HepG2 (cell line): ENCODE data around the gene C20orf204. TPM values are rescaled to one million over a fixed set of nuclear protein-coding genes. Genes with fewer than 3 reads are reported as not detected.

Experiments
- HOXA3 ChIP-seq: sonication (generic); formaldehyde crosslinking; IDR thresholded peaks from 2 replicates; pipeline ENCODE4 v1.5.0; 2020; ENCODE audit warnings: missing genetic modification reagents
- KDM2A ChIP-seq: sonication (generic); formaldehyde crosslinking; IDR thresholded peaks from 2 replicates; pipeline ENCODE4 v1.4.0; 2020; ENCODE audit warnings: low read depth, missing genetic modification reagents, borderline replicate concordance
- KDM3A ChIP-seq: IDR thresholded peaks from 2 replicates; pipeline ENCODE4 v1.6.1; 2018; ENCODE audit warnings: low read depth, missing compliant biosample characterization
- NFIB ChIP-seq: sonication (generic); formaldehyde crosslinking; IDR thresholded peaks from 2 replicates; pipeline ENCODE4 v1.9.0; 2021; ENCODE audit warnings: missing genetic modification reagents, mild to moderate bottlenecking, borderline replicate concordance
- NFYB ChIP-seq: sonication (generic); formaldehyde crosslinking; IDR thresholded peaks from 2 replicates; pipeline ENCODE4 v1.4.0; 2020; ENCODE audit warnings: missing genetic modification reagents
- RFXAP ChIP-seq: sonication (generic); formaldehyde crosslinking; IDR thresholded peaks from 2 replicates; pipeline ENCODE4 v1.4.0; 2020; ENCODE audit warnings: missing genetic modification reagents, borderline replicate concordance
- SAP130 ChIP-seq: IDR thresholded peaks from 2 replicates; pipeline ENCODE4 v1.6.1; 2016; ENCODE audit warnings: low read depth
- SIN3B ChIP-seq: fragments of 150-350 bp; IDR thresholded peaks from 2 replicates; pipeline ENCODE4 v1.6.1; 2014; ENCODE audit warnings: low read length
- SP4 ChIP-seq: sonication (generic); formaldehyde crosslinking; IDR thresholded peaks from 2 replicates; pipeline ENCODE4 v1.8.1; 2023; ENCODE audit warnings: mild to moderate bottlenecking, missing genetic modification reagents
- SRSF9 ChIP-seq: fragments of 200-400 bp; formaldehyde crosslinking; IDR thresholded peaks from 2 replicates; pipeline ENCODE4 v1.6.1; 2018; ENCODE audit warnings: borderline replicate concordance, mild to moderate bottlenecking, low read depth, low read length; ENCODE audit not compliant: insufficient read depth, poor library complexity, severe bottlenecking
- ZFP1 ChIP-seq: IDR thresholded peaks from 2 replicates; pipeline ENCODE4 v1.6.1; 2016
- ZNF329 ChIP-seq: sonication (generic); formaldehyde crosslinking; IDR thresholded peaks from 2 replicates; pipeline ENCODE4 v1.9.0; 2021; ENCODE audit warnings: low read depth, mild to moderate bottlenecking, missing genetic modification reagents
- ZNF383 ChIP-seq: sonication (generic); formaldehyde crosslinking; IDR thresholded peaks from 2 replicates; pipeline ENCODE4 v1.4.0; 2020; ENCODE audit warnings: missing genetic modification reagents, mild to moderate bottlenecking, borderline replicate concordance
- ZNF496 ChIP-seq: sonication (generic); formaldehyde crosslinking; IDR thresholded peaks from 2 replicates; pipeline ENCODE4 v1.8.1; 2023; ENCODE audit warnings: mild to moderate bottlenecking, moderate library complexity, missing genetic modification reagents; ENCODE audit not compliant: insufficient replicate concordance
- ZNF616 ChIP-seq: sonication (generic); formaldehyde crosslinking; IDR thresholded peaks from 2 replicates; pipeline ENCODE4 v1.5.0; 2020; ENCODE audit warnings: low read depth, mild to moderate bottlenecking, missing genetic modification reagents
- polyA plus RNA-seq, 8 experiments: library from polyadenylated mRNA; depleted of rRNA in 3 of 8; stranded (reverse) in 7 of 8; unstranded in 1 of 8; fragments of >200 nt; fragmentation: Illumina TruSeq in 4 of 8; extraction: Trizol in 4 of 8; gene quantifications; 2 replicates each; pipeline versions ENCODE4 v1.2.1 to v1.2.3, GENCODE V29; 2011 to 2016; ENCODE audit warnings: low read depth in 4 of 8, missing spikeins in 1 of 8, mixed read lengths in 1 of 8; ENCODE audit not compliant: insufficient read depth in 1 of 8
- total RNA-seq, 5 experiments: library from RNA; depleted of rRNA; stranded (reverse); fragments of >200 nt; fragmentation: Illumina TruSeq; extraction: Trizol; gene quantifications; 2 replicates each; pipeline ENCODE4 v1.2.3, GENCODE V29; 2016; ENCODE audit warnings: low read depth in 1 of 5
- TF ChIP-seq, protein P1 (sequence below): sonication (generic); formaldehyde crosslinking; IDR thresholded peaks from 2 replicates; pipeline ENCODE4 v1.8.0; 2022; ENCODE audit warnings: mild to moderate bottlenecking, missing genetic modification reagents, moderate library complexity
- TF ChIP-seq, protein P2 (sequence below): sonication (generic); formaldehyde crosslinking; IDR thresholded peaks from 2 replicates; pipeline ENCODE4 v1.4.0; 2020; ENCODE audit warnings: low read depth, missing genetic modification reagents
- TF ChIP-seq, protein P3 (sequence below): sonication (generic); formaldehyde crosslinking; IDR thresholded peaks from 2 replicates; pipeline ENCODE4 v1.5.0; 2020; ENCODE audit warnings: missing genetic modification reagents, mild to moderate bottlenecking, borderline replicate concordance
- TF ChIP-seq, protein P4 (sequence below): sonication (generic); formaldehyde crosslinking; IDR thresholded peaks from 2 replicates; pipeline ENCODE4 v1.4.0; 2020; ENCODE audit warnings: missing genetic modification reagents
- TF ChIP-seq, protein P5 (sequence below): sonication (generic); formaldehyde crosslinking; conservative IDR thresholded peaks from 2 replicates; pipeline ENCODE4 v1.4.0; 2020; ENCODE audit warnings: missing genetic modification reagents

The C20orf204 gene
- total and polyA plus RNA-seq, 2 of the 13 experiments (the other 11 are each of a cell fraction or from before 2014, with no cell fraction given), result 22.1 to 80.0 TPM

DNA sequence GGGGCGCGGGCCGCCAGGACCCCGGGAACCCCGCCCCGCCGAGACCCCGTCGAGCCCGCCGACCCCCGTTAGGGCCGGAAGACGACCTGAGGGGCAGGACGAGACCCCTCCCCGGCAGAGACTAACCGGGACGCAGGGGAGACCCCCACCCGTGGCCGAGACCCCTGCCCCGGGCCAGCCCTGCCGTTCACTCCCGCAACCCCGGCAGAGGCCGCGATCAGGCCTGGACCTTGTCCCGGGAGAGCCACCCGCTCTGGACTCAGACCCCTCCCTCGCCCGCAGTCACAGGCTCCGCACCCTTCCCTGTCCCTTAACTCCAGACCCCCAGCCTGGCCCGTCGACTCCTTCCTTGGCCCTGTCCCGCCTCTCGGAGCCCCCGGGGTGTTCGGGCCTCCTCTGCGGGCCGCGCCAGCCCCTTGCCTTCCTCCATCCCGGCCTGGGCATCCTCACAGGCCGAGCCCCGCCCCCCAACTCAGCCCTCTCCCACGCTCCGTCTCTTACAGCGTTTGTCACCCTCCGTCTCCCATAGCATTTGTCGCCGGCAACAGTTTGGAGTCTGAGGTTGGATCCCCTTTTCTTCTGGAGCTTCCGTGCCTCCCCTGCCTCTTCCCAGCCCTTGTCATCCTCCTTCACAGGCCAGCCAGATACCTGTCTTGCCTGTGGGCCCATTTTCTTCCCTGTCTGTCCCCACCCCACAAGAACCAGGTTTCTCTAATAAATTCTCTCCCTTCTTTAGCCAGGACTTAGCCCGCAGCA, 27.6 kb downstream of the C20orf204 start (continued):
- TF ChIP-seq, protein P1, sequence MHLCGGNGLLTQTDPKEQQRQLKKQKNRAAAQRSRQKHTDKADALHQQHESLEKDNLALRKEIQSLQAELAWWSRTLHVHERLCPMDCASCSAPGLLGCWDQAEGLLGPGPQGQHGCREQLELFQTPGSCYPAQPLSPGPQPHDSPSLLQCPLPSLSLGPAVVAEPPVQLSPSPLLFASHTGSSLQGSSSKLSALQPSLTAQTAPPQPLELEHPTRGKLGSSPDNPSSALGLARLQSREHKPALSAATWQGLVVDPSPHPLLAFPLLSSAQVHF (CRISPR knock-in tag), result no peak; the same call in 1 of the 2 replicates
- TF ChIP-seq, protein P2, sequence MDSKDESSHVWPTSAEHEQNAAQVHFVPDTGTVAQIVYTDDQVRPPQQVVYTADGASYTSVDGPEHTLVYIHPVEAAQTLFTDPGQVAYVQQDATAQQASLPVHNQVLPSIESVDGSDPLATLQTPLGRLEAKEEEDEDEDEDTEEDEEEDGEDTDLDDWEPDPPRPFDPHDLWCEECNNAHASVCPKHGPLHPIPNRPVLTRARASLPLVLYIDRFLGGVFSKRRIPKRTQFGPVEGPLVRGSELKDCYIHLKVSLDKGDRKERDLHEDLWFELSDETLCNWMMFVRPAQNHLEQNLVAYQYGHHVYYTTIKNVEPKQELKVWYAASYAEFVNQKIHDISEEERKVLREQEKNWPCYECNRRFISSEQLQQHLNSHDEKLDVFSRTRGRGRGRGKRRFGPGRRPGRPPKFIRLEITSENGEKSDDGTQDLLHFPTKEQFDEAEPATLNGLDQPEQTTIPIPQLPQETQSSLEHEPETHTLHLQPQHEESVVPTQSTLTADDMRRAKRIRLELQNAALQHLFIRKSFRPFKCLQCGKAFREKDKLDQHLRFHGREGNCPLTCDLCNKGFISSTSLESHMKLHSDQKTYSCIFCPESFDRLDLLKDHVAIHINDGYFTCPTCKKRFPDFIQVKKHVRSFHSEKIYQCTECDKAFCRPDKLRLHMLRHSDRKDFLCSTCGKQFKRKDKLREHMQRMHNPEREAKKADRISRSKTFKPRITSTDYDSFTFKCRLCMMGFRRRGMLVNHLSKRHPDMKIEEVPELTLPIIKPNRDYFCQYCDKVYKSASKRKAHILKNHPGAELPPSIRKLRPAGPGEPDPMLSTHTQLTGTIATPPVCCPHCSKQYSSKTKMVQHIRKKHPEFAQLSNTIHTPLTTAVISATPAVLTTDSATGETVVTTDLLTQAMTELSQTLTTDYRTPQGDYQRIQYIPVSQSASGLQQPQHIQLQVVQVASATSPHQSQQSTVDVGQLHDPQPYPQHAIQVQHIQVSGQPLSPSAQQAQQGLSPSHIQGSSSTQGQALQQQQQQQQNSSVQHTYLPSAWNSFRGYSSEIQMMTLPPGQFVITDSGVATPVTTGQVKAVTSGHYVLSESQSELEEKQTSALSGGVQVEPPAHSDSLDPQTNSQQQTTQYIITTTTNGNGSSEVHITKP (CRISPR knock-in tag), result no peak
- TF ChIP-seq NFYB (no peak), SP4 (CRISPR knock-in tag) (no peak), HOXA3 (CRISPR knock-in tag) (no peak), ZNF616 (CRISPR knock-in tag) (peak; percentile 16; the same call in 1 of the 2 replicates), RFXAP (CRISPR knock-in tag) (no peak; the same call in 1 of the 2 replicates), ZFP1 (CRISPR knock-in tag) (no peak), SRSF9 (no peak), KDM3A (CRISPR knock-in tag) (no peak), ZNF383 (CRISPR knock-in tag) (no peak), ZNF496 (CRISPR knock-in tag) (no peak), SIN3B (no peak), KDM2A (peak; percentile 69; the same call in 1 of the 2 replicates), ZNF329 (CRISPR knock-in tag) (no peak; the same call in 1 of the 2 replicates), NFIB (CRISPR knock-in tag) (no peak), SAP130 (peak; percentile 68)
- TF ChIP-seq, protein P3, sequence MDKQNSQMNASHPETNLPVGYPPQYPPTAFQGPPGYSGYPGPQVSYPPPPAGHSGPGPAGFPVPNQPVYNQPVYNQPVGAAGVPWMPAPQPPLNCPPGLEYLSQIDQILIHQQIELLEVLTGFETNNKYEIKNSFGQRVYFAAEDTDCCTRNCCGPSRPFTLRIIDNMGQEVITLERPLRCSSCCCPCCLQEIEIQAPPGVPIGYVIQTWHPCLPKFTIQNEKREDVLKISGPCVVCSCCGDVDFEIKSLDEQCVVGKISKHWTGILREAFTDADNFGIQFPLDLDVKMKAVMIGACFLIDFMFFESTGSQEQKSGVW, result no peak
- TF ChIP-seq, protein P4, sequence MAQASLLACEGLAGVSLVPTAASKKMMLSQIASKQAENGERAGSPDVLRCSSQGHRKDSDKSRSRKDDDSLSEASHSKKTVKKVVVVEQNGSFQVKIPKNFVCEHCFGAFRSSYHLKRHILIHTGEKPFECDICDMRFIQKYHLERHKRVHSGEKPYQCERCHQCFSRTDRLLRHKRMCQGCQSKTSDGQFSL (CRISPR knock-in tag), result no peak
- TF ChIP-seq, protein P5, sequence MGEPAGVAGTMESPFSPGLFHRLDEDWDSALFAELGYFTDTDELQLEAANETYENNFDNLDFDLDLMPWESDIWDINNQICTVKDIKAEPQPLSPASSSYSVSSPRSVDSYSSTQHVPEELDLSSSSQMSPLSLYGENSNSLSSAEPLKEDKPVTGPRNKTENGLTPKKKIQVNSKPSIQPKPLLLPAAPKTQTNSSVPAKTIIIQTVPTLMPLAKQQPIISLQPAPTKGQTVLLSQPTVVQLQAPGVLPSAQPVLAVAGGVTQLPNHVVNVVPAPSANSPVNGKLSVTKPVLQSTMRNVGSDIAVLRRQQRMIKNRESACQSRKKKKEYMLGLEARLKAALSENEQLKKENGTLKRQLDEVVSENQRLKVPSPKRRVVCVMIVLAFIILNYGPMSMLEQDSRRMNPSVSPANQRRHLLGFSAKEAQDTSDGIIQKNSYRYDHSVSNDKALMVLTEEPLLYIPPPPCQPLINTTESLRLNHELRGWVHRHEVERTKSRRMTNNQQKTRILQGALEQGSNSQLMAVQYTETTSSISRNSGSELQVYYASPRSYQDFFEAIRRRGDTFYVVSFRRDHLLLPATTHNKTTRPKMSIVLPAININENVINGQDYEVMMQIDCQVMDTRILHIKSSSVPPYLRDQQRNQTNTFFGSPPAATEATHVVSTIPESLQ (CRISPR knock-in tag), result 0 out of 2 replicates have a peak, but pooled peaks have one; percentile 15
